ENCODE results near the gene PARD3B. TPM values are rescaled to one million over a fixed set of nuclear protein-coding genes. Genes with fewer than 3 reads are reported as not detected.

PARD3B gene
- total and polyA plus RNA-seq, 7 donors: 0.42 to 6.0 (median 4.8) TPM

- no peaks in the 10 kb centered on the region for H3K9me3 ChIP-seq
- H3K36me3 ChIP-seq (ENCODE audit: insufficient read depth in 1 of 2, low read depth in 1 of 2): no peaks in the 10 kb centered on the region
- no peak for DNase-seq
- TF ChIP-seq CTCF (IDR thresholded peaks at IDR 0.05): no peak
- WGBS, 3 donors: 85 to 94% (median 93%) methylated on average over 1 of the region's 1 CpG
- no peak overlapping the region for H3K27ac ChIP-seq
- ATAC-seq: no peak
- H3K4me3 ChIP-seq: no peak overlapping the region
- H3K4me1 ChIP-seq: no peaks in the 10 kb centered on the region
- intact Hi-C loops (cut with DNase I): no loop called here
- no peaks in the 10 kb centered on the region for H3K27me3 ChIP-seq (ENCODE audit: insufficient read depth in 3 of 3, low read length in 2 of 3)
These were observed 68.4 kb downstream of the PARD3B start for GRCh38 chr2:204613635-204614034.

- Histone ChIP-seq H3K27me3 (ENCODE audit: insufficient read depth in 3 of 3, low read length in 2 of 3) (no peaks in the 10 kb centered on the region), H3K4me1 (no peaks in the 10 kb centered on the region), H3K9me3 (no peaks in the 10 kb centered on the region), H3K36me3 (ENCODE audit: insufficient read depth in 1 of 2, low read depth in 1 of 2) (no peaks in the 10 kb centered on the region), H3K4me3 (no peak overlapping the region), H3K27ac (no peak overlapping the region)
- DNase-seq: no peak
- TF ChIP-seq CTCF (IDR thresholded peaks at IDR 0.05): no peak
- no peak for ATAC-seq
- 83 to 90% (median 83%) methylated on average over 4 of the region's 4 CpGs for WGBS, 3 donors
- intact Hi-C loops (cut with DNase I): no loop called here
These were observed 70.2 kb downstream of the PARD3B start for GRCh38 chr2:204615456-204615855.

- no peak overlapping the region for H3K4me3 ChIP-seq
- no peak overlapping the region for H3K27ac ChIP-seq
- TF ChIP-seq CTCF (IDR thresholded peaks at IDR 0.05): no peak
- WGBS, 3 donors: 76 to 82% (median 78%) methylated on average over 2 of the region's 2 CpGs
- no peaks in the 10 kb centered on the region for H3K4me1 ChIP-seq
- ATAC-seq: no peak
- H3K36me3 ChIP-seq (ENCODE audit: insufficient read depth in 1 of 2, low read depth in 1 of 2): no peaks in the 10 kb centered on the region
- H3K27me3 ChIP-seq (ENCODE audit: insufficient read depth in 3 of 3, low read length in 2 of 3): no peaks in the 10 kb centered on the region
- no peak for DNase-seq
- H3K9me3 ChIP-seq: no peaks in the 10 kb centered on the region
- intact Hi-C loops (cut with DNase I): no loop called here
These were observed 79.9 kb downstream of the PARD3B start for GRCh38 chr2:204625135-204625534.

- intact Hi-C loops (cut with DNase I): no loop called here
- TF ChIP-seq CTCF (IDR thresholded peaks at IDR 0.05): no peak
These were observed 83.8 kb downstream of the PARD3B start for GRCh38 chr2:204628926-204629712.

GRCh38 chr2:204632410-204632809 lies 87.1 kb downstream of the PARD3B start:
- no peaks in the 10 kb centered on the region for H3K27me3 ChIP-seq (ENCODE audit: insufficient read depth in 3 of 3, low read length in 2 of 3)
- no peak overlapping the region for H3K4me3 ChIP-seq
- DNase-seq: no peak
- no peak for TF ChIP-seq CTCF (IDR thresholded peaks at IDR 0.05)
- no peak overlapping the region for H3K27ac ChIP-seq
- no peaks in the 10 kb centered on the region for H3K9me3 ChIP-seq
- WGBS, 3 donors: 94 to 96% (median 94%) methylated on average over 3 of the region's 3 CpGs
- ATAC-seq: no peak
- H3K36me3 ChIP-seq (ENCODE audit: insufficient read depth in 1 of 2, low read depth in 1 of 2): no peaks in the 10 kb centered on the region
- intact Hi-C loops (cut with DNase I): no loop called here
- no peaks in the 10 kb centered on the region for H3K4me1 ChIP-seq

More at GRCh38 chr2:204628926-204629712, 83.8 kb downstream of the PARD3B start:
- Histone ChIP-seq H3K27me3 (ENCODE audit: insufficient read depth in 3 of 3, low read length in 2 of 3) (no peaks in the 10 kb centered on the region), H3K4me1 (no peaks in the 10 kb centered on the region), H3K4me3 (no peak overlapping the region), H3K36me3 (ENCODE audit: insufficient read depth in 1 of 2, low read depth in 1 of 2) (no peaks in the 10 kb centered on the region), H3K9me3 (no peaks in the 10 kb centered on the region), H3K27ac (no peak overlapping the region)
- DNase-seq: no peak
- 85 to 87% (median 86%) methylated on average over 7 of the region's 7 CpGs for WGBS, 3 donors
- no peak for ATAC-seq
